ENCODE results near the gene CYS1.
"Not testable (repeated sequence)": the region's sequence is repeated elsewhere in the genome, so short reads cannot be mapped to it uniquely, and the experiment has no call there.

CYS1 gene

DNA sequence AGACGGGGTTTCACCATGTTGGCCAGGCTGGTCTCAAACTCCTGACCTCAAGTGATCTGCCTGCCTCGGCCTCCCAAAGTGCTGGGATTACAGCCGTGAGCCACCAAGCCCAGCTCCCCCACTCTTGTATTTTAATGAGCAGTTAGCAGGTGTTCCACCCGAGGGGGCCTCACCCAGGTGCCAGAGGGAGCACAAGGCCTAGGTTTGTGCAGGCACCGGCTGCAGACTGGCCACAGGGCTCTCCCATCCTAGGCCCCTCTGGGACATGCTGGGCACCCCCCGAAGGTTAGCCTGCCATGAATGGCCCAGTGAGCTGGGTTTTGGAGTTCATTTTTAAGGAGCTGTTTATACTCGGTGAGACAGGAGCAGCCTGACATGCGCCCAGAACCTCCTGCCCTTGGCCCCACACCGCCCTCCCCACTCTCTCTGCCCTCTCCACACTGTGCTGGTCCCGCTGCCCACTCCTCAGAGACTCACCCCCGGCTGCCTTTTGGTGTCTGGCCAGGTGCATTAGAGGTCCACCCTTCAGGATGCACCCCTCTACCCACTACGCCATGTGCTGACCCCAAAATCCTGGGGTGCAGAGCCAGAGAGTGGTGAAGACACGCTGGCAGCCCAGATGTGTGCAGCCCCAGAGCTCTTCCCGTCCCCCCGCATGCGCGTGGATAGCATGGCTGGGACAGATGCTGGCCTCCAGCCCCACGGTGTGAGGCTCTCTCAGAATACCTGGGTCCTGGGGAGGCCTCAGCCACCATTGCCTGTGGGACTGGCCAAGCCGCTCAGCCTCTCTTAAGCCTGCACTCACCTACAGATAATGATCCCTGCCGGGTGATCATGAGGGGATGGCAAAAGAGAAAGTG is 48.1 kb downstream of the CYS1 start:
- no peak overlapping the region for H3K4me3 ChIP-seq (replicated peaks in 1 of 2; ENCODE audit: low read depth in 2 of 2, low read length in 2 of 2)
- TF ChIP-seq, protein P1, sequence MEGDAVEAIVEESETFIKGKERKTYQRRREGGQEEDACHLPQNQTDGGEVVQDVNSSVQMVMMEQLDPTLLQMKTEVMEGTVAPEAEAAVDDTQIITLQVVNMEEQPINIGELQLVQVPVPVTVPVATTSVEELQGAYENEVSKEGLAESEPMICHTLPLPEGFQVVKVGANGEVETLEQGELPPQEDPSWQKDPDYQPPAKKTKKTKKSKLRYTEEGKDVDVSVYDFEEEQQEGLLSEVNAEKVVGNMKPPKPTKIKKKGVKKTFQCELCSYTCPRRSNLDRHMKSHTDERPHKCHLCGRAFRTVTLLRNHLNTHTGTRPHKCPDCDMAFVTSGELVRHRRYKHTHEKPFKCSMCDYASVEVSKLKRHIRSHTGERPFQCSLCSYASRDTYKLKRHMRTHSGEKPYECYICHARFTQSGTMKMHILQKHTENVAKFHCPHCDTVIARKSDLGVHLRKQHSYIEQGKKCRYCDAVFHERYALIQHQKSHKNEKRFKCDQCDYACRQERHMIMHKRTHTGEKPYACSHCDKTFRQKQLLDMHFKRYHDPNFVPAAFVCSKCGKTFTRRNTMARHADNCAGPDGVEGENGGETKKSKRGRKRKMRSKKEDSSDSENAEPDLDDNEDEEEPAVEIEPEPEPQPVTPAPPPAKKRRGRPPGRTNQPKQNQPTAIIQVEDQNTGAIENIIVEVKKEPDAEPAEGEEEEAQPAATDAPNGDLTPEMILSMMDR (IDR thresholded peaks at IDR 0.05; ENCODE audit: low read depth, low read length), result no peak
- DNase-seq (ENCODE audit: low read depth in 2 of 2), result no peak

DNA sequence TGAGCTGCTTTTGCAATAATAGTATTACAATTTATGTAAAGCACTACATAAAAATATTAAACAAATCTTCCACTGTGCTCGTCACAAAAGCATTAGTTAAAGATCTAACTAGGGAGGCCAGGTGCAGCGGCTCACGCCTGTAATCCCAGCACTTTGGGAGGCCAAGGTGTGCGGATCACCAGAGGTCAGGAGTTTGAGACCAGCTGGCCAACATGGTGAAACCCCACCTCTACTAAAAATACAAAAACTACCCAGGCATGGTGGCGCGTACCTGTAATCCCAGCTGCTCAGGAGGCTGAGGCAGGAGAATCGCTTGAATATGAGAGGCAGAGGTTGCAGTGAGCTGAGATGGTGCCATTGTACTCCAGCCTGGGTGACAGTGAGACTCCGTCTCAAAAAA is 49.4 kb downstream of the CYS1 start:
- DNase-seq (ENCODE audit: low read depth in 2 of 2); H3K4me3 ChIP-seq (replicated peaks in 1 of 2; ENCODE audit: low read depth in 2 of 2, low read length in 2 of 2): not testable (repeated sequence)

DNA sequence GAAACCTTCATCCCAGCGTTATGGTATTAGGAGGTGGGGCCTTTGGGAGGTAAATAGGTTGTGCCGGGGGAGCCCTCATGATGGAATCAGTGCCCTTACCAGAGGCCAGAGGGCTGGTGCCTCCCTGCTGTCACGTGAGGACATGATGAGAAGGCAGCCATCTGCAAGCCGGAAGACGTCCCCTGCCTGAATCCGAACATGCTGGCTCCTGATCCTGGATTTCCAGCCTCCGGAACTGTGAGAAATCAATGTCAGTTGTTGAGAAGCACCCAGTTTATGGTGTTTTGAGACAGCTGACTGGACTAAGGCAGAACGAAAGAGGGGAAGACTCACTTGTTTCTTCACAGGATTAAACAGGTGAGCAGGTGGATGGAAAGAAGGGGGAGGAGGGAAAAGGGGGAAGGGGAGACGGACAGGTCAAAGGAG is 49.9 kb downstream of the CYS1 start:
- no peak overlapping the region for H3K4me3 ChIP-seq (replicated peaks in 1 of 2; ENCODE audit: low read depth in 2 of 2, low read length in 2 of 2)
- no peak for DNase-seq (ENCODE audit: low read depth in 2 of 2)
- TF ChIP-seq, protein P1 (IDR thresholded peaks at IDR 0.05; ENCODE audit: low read depth, low read length), result no peak

DNA sequence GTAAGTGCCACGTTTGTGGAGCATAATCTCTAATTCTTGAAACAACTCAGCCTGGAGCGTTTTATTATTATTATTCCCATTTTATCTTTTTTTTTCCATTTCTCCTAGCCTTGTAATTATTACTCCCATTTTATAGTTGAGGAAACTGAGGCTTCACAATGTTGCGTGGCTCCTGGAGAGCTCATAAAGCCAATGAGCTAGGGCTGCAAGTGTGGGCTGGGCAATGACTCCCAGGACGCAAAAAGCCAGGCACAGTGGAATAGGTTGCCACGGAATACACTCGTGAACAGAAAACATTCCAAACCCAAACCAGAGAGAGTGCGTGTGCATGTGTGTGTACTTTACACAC is 50.4 kb downstream of the CYS1 start:
- no peak for DNase-seq (ENCODE audit: low read depth in 2 of 2)
- no peak overlapping the region for H3K4me3 ChIP-seq (replicated peaks in 1 of 2; ENCODE audit: low read depth in 2 of 2, low read length in 2 of 2)
- TF ChIP-seq, protein P1 (IDR thresholded peaks at IDR 0.05; ENCODE audit: low read depth, low read length), result no peak

DNA sequence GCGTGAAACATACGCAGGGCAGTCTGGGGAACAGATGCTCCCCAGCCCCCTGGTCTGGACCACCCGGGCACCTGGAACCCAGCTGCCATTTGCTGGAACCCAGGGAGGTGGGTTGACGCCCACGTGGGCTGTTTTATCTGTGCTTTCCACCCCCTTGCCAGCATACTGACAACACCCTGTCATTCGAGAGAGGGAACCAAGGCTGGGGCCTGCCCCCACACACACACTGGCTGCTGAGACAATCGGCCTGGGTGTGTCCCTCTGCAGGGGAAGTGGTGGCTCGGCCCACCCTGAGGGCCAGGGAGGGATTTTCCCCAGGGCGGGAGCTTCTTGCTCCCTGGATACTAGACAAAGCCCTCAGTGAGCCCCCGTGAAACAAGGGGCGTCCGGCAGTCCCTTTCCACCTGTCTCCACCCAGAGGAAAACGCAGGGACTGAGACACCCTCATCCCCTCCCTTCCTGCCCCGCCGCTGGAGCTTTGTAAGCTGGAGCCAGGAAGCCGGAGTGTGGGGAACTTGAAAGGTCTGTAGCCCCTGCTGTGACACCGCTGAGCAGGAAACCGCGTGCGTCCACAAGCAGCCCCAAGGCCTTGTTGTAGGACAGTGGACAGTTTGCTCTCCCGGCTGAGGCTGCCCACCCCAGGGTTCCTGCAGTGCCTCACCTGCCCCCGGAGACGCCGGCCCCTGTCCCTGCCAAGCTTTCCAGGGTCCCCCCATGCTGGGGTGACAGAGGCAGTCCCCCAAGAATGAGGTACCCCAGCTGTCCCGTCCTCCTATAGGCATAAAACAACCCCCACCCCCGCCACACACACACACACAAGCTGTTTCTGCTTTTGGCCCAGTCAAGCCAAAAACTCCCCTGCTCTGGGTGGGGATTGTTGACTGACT is 51.0 kb downstream of the CYS1 start:
- H3K4me3 ChIP-seq (replicated peaks in 1 of 2; ENCODE audit: low read depth in 2 of 2, low read length in 2 of 2), result no peak overlapping the region
- TF ChIP-seq, protein P1 (IDR thresholded peaks at IDR 0.05; ENCODE audit: low read depth, low read length), result no peak
- no peak for DNase-seq (ENCODE audit: low read depth in 2 of 2)

DNA sequence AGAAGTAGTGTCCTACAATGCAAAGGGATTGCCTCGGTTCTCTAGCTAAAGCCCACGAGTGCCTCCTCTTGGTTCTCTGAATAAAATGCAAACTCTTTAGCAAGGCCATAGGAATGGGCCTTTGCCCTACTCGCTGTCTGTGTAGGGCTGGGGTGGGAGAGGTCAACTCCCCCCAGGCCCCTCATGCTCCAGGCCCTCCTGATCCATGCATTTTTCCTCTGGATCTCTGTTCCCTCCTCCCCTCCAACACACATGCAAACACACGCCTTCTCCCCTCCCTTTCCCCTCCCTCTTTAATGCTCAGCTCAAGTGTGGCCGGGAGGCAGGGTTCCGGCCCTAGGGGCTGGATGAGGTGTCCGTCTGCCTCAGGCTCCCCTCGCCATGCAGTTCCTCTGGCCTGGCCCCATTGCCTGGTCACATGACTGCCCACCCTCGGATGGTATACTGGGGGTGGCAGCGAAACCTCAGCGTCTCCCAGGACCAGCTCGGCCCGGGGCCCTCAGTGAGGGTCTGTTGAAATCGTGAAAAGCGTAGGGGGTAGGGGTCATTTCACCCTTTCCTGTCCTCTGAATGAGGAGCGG is 51.7 kb downstream of the CYS1 start:
- no peak overlapping the region for H3K4me3 ChIP-seq (replicated peaks in 1 of 2; ENCODE audit: low read depth in 2 of 2, low read length in 2 of 2)
- no peak for DNase-seq (ENCODE audit: low read depth in 2 of 2)
- TF ChIP-seq, protein P1 (IDR thresholded peaks at IDR 0.05; ENCODE audit: low read depth, low read length), result no peak

All from cardiac fibroblast (primary cell).